ENCODE data around the gene CPM.
"Not testable (repeated sequence)": the region's sequence is repeated elsewhere in the genome, so short reads cannot be mapped to it uniquely, and the experiment has no call there.

Gene CPM

GRCh38 chr12:68803948-68804656 lies 128.9 kb downstream of the CPM start:
- no peak for ATAC-seq

- ATAC-seq = not testable (repeated sequence)
These were observed 129.9 kb downstream of the CPM start for GRCh38 chr12:68802911-68803651.

- ATAC-seq = not testable (repeated sequence)
These were observed 130.6 kb downstream of the CPM start for GRCh38 chr12:68802372-68802745.

Data from activated CD4-positive, CD25-positive, alpha-beta regulatory T cell treated with anti-CD3 and anti-CD28 coated beads, Interleukin-2, amount 50 U/mL, for 24 hours (primary cell).